HG02678 (cell line): ENCODE data around the gene PDE1C.

Experiments used
- ATAC-seq: cut with Tn5 transposase; IDR thresholded peaks from one replicate; pipeline ENCODE4 v1.9.1; 2021; ENCODE audit warnings: mild to moderate bottlenecking, moderate library complexity; ENCODE audit not compliant: unreplicated experiment

Gene PDE1C

DNA sequence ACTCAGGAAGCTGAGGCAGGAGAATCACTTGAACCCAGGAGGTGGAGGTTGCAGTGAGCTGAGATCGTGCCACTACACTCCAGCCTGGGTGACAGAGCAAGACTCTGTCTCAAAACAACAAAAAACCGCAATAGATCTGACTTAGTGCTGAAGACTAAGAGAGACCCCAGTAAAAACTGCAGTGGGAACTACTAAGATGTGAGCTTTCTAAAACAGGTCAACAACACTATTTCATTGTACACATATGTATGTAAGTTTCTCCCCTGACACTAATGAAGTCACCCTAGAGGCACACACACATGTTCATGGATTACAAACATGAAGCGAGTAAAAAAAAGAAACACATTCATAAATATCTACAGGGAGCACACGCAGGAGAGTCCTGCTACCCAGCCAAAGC lies 68.3 kb downstream of the PDE1C start:
- no peak for ATAC-seq

GRCh38 chr7:31997423-31997822 lies 72.8 kb downstream of the PDE1C start:
- ATAC-seq, result no peak

GRCh38 chr7:31995134-31995533 lies 75.1 kb downstream of the PDE1C start:
- no peak for ATAC-seq

DNA sequence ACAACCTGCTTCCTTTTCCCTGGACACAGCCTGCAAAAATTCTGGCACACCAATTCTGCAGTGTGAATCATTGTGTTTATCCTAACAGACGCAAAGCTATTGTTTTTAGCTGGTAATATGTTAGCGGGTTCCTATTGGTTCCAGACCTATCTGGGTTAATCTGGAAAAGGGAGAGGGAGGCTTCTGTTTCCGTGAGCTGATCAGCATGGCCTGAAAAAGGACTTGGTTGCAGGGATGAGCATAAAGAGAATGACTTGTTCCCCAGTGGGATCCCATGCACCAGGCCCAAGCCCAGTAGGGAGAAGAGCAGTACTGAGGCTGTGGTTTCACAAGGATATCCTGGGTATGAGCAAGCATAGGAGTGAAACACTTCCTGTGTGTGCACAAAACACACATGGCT lies 78.4 kb downstream of the PDE1C start:
- ATAC-seq, result no peak

DNA sequence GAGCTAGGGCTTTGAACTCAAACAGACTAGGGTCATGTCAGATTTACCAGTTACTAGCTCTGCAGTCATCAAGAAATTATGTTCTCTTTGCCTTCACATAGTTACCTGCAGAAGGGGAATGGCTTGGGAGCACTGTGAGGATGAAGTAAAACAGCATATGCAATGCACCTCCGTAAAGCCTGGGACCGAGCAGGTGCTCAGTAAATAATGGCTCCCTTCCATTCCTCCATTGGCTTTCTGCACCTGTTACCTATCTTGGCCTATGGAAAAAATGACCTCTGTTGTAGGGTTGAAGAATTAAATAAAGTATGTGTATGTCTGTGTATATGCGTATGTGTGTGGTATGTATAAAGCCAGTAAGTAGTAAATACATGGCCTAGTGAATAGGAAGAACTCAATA lies 78.8 kb downstream of the PDE1C start:
- ATAC-seq, result no peak

DNA sequence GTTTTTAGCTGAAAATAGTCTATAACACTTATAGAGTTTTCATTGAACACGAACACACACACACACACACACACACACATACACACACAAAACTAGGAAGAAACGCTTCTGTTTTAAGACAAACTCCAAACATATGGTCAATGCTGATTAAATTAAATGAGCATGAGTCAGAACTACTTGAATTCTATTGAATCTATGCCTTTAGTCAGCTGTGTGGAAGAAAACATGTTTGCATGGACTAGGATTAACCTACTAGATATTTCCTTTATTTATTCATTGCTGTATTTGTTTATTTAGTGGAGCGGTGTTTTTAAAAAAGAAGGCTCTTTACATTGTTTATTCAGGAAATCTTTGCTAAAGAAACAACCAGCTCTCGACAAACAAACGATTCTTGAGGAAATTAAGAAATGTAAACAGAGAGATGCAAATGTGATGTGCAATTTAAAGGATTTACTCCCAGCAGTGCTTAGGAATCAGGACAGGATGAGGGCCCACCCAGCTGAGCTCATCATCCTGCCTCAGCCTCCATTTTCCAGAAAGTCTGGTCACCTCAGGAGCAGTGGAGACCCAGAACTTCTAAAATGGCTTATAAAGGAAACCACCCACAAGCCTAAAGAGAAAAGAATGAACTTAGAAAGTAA lies 83.2 kb downstream of the PDE1C start:
- ATAC-seq, result no peak

DNA sequence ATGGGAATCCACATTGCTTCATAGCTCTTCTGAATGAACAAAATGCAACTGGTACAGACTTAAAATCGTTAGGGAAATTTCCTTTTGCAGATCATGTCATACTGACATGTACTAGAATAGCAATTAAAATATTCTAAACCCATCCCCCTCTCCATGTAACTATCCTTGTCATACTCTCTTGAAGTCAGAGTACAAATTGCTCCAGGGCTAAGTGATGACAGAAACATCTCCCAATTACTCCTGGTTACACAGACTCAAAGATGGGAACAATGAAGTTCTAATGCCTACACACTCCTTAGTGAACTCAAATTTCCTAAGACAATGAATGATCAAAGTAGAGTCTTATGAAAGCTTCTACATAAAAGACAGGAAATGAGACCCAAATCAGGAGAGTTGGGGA lies 87.2 kb downstream of the PDE1C start:
- no peak for ATAC-seq

DNA sequence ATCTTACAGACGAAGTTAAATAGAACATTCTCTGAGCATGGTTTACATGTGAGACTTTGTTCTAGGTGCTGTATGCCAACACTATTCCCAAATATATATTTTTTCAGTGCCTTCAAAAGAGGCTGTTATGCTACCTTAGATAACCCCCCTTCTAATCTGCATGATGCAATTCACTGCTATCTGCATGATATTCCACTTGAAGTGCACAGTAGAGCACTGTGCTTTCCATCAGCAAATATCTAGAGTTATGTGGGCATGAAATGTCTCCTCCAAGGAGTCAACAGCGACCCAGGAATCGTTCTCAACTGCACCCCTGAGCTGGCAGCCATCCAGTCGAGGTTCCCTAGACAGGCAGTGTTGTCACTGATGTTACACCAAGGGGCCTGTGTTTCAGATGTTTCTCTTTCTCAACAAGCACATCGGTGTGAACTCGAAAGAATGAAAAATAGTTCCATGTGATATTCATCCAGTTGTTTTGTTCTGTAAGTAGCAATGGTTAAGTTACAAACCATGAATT lies 88.3 kb downstream of the PDE1C start:
- no peak for ATAC-seq

DNA sequence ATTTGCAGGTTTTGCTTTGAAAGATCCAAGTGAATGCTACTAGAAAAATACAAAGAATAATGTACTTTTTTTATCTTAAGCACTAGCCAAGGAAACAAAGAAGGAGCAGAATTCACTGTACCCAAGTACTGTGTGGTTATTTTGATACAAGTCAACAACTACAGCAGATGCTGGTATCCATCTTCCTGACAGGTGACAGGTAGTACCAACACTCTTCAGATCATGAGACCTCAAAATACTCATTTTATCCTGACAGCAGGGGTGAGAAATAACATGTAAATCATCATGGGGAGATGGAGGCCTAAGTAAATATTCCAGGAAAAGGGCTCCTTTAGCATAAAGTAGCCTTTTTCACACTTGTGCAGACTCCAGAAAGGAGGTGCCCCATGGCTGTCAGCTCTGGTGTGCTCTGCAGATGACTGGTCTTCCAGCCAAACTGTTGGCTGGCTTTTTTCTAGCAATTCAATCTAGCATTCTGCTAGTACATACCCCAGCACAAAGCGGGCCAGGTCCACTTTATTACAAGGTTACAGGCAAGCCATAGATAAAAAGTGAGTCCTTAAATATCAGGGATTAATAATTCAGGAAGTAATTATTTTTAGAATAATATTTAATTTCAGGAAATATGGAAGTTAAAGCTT lies 90.4 kb downstream of the PDE1C start:
- ATAC-seq, result no peak

DNA sequence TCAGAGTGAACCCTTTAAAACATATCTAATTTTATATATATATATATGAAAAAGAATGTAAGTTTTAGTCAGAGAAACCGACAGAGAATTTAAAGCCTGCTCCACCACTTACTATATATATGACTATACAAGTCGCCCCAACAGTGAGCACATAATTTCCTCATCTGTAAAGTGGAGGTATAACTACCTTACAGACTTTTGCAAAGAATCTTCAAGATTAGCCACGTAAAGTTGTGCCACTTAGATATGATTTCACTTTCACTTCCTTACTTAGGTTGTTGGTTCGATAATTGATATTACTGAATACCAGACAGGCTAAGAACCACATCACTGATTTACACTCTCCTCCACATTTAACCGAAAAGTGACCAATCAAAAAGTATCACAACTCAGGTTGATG lies 94.7 kb downstream of the PDE1C start:
- ATAC-seq, result no peak

DNA sequence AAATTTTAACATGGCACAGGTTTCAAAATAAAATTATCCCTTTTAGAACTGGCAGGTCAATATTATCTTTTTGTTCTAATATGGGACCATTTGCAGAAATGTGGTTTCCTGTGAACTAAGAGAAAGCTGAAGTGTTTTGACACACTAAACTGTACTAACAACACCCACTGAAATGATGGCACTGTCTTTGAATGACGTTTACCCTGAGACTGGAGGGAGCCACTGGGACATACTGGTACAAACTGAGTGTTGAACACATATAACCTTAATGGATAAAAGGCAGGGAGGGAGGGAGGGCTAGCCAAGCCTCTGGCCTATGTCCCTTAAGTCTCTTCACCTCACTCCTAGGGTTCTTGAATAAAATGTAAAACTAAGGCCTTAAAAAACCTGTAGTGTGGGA lies 95.9 kb downstream of the PDE1C start:
- no peak for ATAC-seq

- ATAC-seq, result no peak
Observed at GRCh38 chr7:31971049-31971667, 99.0 kb downstream of the PDE1C start.

DNA sequence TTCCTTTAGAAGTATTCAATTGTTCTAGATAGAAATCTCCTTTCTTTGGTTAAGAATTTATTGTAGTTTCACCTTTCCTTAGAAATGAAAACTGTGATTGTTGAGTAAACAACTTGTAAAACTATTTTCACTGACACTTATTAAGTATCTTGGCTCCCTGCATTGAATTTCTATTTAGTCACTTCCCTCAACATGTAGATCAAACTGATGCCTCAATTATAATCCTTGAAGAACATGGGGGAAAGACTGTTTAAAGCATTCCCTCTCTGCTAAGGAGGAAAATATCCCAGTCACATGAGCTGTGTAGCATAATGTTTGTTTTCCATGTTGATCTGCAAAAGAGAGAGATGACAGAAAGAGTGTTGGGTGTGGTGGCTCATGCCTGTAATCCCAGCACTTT lies 99.7 kb downstream of the PDE1C start:
- ATAC-seq, result no peak

DNA sequence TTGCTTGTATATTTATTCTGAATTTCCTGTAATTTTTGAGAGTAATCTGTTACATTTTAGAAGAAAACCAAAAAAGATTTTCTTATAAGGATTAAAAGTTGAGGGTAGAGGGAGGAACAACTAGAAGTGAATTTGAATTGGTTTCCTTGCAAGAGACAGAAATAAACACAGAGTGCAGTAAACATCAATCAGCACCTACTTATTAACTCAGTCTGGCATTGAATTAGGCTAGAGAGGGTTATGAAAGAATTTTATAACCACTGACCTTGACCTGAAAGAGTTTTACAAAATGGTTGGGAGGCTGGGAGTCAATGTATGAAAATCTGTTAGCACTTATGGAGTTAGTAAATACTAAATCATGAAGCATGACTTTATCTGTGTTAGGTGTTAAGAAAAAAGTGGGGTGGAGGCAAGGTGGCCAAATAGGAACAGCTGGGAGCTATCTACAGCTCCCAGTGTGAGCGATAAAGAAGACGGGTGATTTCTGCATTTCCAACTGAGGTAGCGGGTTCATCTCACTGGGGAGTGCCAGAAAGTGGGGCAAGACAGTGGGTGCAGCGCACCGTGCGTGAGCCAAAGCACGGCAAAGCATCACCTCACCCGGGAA lies 106.5 kb downstream of the PDE1C start:
- no peak for ATAC-seq

- ATAC-seq, result no peak
Observed at GRCh38 chr7:31962246-31962645, 108.0 kb downstream of the PDE1C start.

DNA sequence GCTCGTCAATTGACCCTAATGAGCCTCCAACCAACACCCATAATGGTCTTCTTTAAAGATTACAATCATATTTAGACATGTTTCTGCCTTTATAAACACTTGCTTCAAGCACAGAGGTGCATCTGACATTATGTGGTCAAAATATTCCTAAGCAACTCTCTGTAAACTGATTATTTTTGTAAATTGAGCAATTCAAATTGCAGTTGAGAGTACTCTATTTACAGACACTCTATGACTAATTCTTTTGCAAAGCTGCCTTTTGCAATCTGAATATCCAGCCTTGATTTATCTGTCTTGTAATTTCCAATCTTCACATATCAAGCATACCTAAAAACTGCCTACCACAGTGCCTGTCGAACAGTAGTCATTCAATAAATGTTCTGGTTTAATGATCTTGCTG lies 112.0 kb downstream of the PDE1C start:
- no peak for ATAC-seq

DNA sequence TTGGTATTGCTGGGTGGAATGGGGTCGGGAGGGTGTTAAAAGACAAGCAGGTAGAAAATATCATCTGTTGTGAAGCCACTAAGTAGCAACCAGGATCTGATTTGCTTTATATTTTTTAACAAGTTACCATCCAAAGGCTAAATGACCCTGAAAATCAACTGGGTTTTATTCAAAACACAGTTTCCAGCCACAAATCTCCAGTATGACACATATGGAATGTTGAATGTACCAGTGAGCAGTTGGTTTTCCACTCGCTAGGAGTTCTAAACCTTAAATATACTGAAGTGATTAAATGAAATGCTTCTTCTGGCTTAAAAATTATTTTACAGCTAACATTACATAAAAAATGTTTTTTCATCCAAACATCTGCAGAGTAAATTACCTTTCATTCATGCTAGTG lies 112.5 kb downstream of the PDE1C start:
- ATAC-seq, result no peak

DNA sequence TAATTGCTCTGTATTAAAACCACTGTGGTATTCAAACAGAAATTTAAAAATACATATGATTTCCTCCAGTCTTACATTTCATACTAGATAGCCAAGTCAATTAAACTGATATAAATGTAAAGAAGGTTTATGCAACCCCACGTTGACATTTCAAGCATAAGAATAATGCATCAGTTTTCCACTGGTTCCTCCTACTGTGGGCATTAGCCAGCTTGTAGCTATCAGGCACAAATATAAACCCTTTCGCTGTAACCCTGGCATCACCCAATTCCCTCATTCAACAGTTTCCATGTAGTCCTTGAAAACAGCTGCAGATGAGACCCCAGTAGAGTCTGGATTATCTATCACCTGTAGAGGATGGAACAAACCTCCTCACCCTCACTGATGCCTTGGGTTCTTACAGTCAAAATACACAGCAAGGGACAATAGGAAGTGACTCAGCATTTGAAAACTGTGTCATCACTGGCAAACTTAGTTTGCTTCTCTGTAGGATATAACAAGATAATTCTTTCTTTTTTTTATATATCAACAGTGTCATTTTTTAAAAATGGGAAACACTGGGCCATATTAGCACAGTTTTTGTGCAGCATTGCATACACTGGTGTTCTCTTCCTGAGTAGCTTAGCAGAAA lies 113.0 kb downstream of the PDE1C start:
- no peak for ATAC-seq

DNA sequence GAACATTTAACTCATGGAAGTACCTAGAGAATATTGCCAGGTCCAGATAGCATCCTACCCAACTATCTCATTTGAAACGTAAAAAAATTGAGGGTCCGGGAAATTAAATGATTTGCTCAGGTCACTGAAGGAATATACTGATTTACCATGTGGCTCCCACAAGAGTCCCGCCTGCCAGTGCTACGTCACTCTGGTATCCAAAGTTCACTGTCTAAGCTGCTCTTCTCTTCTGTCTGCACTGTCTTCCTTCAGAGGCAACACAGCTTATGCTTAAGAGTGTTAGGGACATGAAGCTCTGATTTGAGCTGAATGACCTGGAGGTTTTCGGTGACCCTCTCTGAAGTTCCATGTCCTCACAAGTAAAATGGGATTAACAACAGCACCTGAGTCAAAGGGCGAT lies 114.6 kb downstream of the PDE1C start:
- no peak for ATAC-seq

- no peak for ATAC-seq
Observed at GRCh38 chr7:31955021-31955420, 115.2 kb downstream of the PDE1C start.

GRCh38 chr7:31954500-31954899 lies 115.7 kb downstream of the PDE1C start:
- no peak for ATAC-seq

DNA sequence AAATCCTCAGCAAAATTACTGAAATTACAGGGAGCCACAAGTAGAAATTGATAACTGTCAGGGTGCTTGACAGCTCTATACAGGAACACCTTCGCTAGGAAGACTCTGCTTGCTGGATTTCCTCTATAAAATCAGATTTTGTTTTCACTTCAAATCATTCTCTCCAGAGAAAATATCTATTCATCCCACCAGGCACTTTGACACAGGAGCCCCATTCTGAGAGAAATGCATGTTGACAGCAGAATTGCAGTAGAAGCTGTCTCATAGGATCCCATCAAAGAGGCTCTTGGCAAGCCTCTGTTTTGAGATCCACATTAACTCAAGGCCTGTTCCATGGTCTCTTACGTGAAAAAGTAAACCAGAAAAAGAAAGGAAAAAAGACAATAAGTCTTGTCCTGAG lies 116.8 kb downstream of the PDE1C start:
- no peak for ATAC-seq
